H1 (cell line): ENCODE results near the gene SIPA1L3.

Source experiments
- BCL11A ChIP-seq, 2 experiments: IDR thresholded peaks; one replicate each; pipeline ENCODE4 v1.6.1; 2011; ENCODE audit warnings: low read depth in 2 of 2, low read length in 2 of 2, mild to moderate bottlenecking in 2 of 2
- CTCF ChIP-seq, 3 experiments: IDR thresholded peaks; 1 replicate in 2 of 3; 2 replicates in 1 of 3; pipeline versions ENCODE4 v1.5.1 to v1.6.1; 2011; ENCODE audit warnings: low read length in 3 of 3, mild to moderate bottlenecking in 3 of 3, inconsistent platforms in 2 of 3, low read depth in 1 of 3, moderate library complexity in 1 of 3; ENCODE audit not compliant: insufficient read depth in 1 of 3; ENCODE audit errors: control extremely low read depth in 1 of 3
- NRF1 ChIP-seq: IDR thresholded peaks from 2 replicates; pipeline ENCODE4 v1.6.1; 2011; ENCODE audit warnings: mild to moderate bottlenecking, low read depth, low read length, improper control_type of control experiment
- POLR2AphosphoS5 ChIP-seq: IDR thresholded peaks from 2 replicates; pipeline ENCODE4 v1.6.1; 2011; ENCODE audit warnings: low read depth, low read length
- SP4 ChIP-seq: IDR thresholded peaks from 2 replicates; pipeline ENCODE4 v1.6.1; 2012; ENCODE audit warnings: low read length, inconsistent platforms
- ZNF274 ChIP-seq: IDR thresholded peaks from 2 replicates; pipeline ENCODE4 v1.7.0; 2012; ENCODE audit warnings: low read length, borderline replicate concordance; ENCODE audit errors: extremely low read depth

- no peak for TF ChIP-seq NRF1
- no peak for TF ChIP-seq CTCF (IDR thresholded peaks at IDR 0.05; ENCODE audit: control extremely low read depth in 1 of 3, insufficient read depth in 1 of 3, low read depth in 1 of 3, low read length in 3 of 3)
- no peak for TF ChIP-seq POLR2AphosphoS5
- TF ChIP-seq BCL11A (IDR thresholded peaks at IDR 0.05; ENCODE audit: low read depth in 2 of 2, low read length in 2 of 2) = no peak
- TF ChIP-seq SP4 = no peak
- no peak for TF ChIP-seq ZNF274
Observed at GRCh38 chr19:37899453-37899852, 7.6 kb upstream of the SIPA1L3 start.
